ENCODE data around the gene SNX22.
A peak's percentile ranks its signal among the peaks of the same experiment; 100 is the strongest.

Gene SNX22

GRCh38 chr15:64137226-64137833, 14.2 kb upstream of the SNX22 start:
- Histone ChIP-seq H3K36me3 (ENCODE audit: control insufficient read depth in 2 of 2, insufficient read depth in 1 of 2, low read length in 2 of 2) (peaks cover 0 to 66% of the 10 kb centered on the region in 2 experiments; a peak in 2 of 3 replicates), H3K4me1 (ENCODE audit: control insufficient read depth, insufficient read depth, low read length) (no peaks in the 10 kb centered on the region), H3K27ac (ENCODE audit: extremely low read depth, low read depth, low read length) (no peak overlapping the region), H3K9me3 (ENCODE audit: control insufficient read depth, insufficient read depth, low read depth, low read length) (no peaks in the 10 kb centered on the region), H3K4me3 (ENCODE audit: low read depth, low read length) (no peak overlapping the region)
- TF ChIP-seq ZNF791 (tag by site-specific recombination; IDR thresholded peaks at IDR 0.05) (no peak), SCRT1 (tag by site-specific recombination; IDR thresholded peaks at IDR 0.05; ENCODE audit: borderline replicate concordance) (no peak), ZNF221 (tag by site-specific recombination; IDR thresholded peaks at IDR 0.05; ENCODE audit: borderline replicate concordance) (no peak), ZNF266 (tag by site-specific recombination; IDR thresholded peaks at IDR 0.05; ENCODE audit: low read depth) (no peak), ZNF521 (tag by site-specific recombination; IDR thresholded peaks at IDR 0.05) (no peak), RBAK (tag by site-specific recombination; IDR thresholded peaks at IDR 0.05) (no peak), ZFP3 (tag by site-specific recombination; IDR thresholded peaks at IDR 0.05; ENCODE audit: low read depth) (no peak), ZNF658 (tag by site-specific recombination; IDR thresholded peaks at IDR 0.05) (no peak), ZSCAN4 (tag by site-specific recombination; IDR thresholded peaks at IDR 0.05) (no peak), ZNF433 (tag by site-specific recombination; IDR thresholded peaks at IDR 0.05; ENCODE audit: low read depth) (no peak), ZNF394 (tag by site-specific recombination; IDR thresholded peaks at IDR 0.05; ENCODE audit: borderline replicate concordance) (no peak), ZNF211 (tag by site-specific recombination; IDR thresholded peaks at IDR 0.05; ENCODE audit: low read depth) (no peak), YY1 (tag by site-specific recombination; IDR thresholded peaks at IDR 0.05) (no peak), ELK4 (IDR thresholded peaks at IDR 0.05; ENCODE audit: borderline replicate concordance, low read depth, low read length) (no peak), MYNN (tag by site-specific recombination; IDR thresholded peaks at IDR 0.05; ENCODE audit: borderline replicate concordance) (no peak), ZNF677 (tag by site-specific recombination; IDR thresholded peaks at IDR 0.05) (no peak), ZNF518A (tag by site-specific recombination; conservative IDR thresholded peaks at IDR 0.05; ENCODE audit: low read depth) (no peak), ZNF274 (IDR thresholded peaks at IDR 0.05; ENCODE audit: low read length) (no peak), ZNF274 (tag by site-specific recombination; IDR thresholded peaks at IDR 0.05; ENCODE audit: borderline replicate concordance) (no peak), KLF9 (tag by site-specific recombination; IDR thresholded peaks at IDR 0.05; ENCODE audit: low read depth) (no peak), ZIC2 (tag by site-specific recombination; IDR thresholded peaks at IDR 0.05) (peak; percentile 83), ZNF335 (tag by site-specific recombination; conservative IDR thresholded peaks at IDR 0.05) (peak; percentile 50)
- TF ChIP-seq, protein P1, sequence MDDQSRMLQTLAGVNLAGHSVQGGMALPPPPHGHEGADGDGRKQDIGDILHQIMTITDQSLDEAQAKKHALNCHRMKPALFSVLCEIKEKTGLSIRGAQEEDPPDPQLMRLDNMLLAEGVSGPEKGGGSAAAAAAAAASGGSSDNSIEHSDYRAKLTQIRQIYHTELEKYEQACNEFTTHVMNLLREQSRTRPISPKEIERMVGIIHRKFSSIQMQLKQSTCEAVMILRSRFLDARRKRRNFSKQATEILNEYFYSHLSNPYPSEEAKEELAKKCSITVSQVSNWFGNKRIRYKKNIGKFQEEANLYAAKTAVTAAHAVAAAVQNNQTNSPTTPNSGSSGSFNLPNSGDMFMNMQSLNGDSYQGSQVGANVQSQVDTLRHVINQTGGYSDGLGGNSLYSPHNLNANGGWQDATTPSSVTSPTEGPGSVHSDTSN (CRISPR knock-in tag; IDR thresholded peaks at IDR 0.05) = no peak
- TF ChIP-seq, protein P2, sequence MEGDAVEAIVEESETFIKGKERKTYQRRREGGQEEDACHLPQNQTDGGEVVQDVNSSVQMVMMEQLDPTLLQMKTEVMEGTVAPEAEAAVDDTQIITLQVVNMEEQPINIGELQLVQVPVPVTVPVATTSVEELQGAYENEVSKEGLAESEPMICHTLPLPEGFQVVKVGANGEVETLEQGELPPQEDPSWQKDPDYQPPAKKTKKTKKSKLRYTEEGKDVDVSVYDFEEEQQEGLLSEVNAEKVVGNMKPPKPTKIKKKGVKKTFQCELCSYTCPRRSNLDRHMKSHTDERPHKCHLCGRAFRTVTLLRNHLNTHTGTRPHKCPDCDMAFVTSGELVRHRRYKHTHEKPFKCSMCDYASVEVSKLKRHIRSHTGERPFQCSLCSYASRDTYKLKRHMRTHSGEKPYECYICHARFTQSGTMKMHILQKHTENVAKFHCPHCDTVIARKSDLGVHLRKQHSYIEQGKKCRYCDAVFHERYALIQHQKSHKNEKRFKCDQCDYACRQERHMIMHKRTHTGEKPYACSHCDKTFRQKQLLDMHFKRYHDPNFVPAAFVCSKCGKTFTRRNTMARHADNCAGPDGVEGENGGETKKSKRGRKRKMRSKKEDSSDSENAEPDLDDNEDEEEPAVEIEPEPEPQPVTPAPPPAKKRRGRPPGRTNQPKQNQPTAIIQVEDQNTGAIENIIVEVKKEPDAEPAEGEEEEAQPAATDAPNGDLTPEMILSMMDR (tag by site-specific recombination; IDR thresholded peaks at IDR 0.05) = 0 out of 2 replicates have a peak, but pooled peaks have one; percentile 16
- CTCF ChIA-PET = no interaction called here
- POLR2A ChIA-PET = no interaction called here
